NB4 (cell line): ENCODE measurements around the gene BMP7.
A peak's percentile ranks its signal among the peaks of the same experiment; 100 is the strongest.

Source experiments
- DNase-seq: peaks from one replicate; pipeline ENCODE4 v3.0.0; 2010; ENCODE audit warnings: low read depth
- H3K4me3 ChIP-seq: one replicate; pipeline ENCODE4 v1.5.1; 2011; ENCODE audit warnings: mild to moderate bottlenecking, low read depth, low read length, moderate library complexity
- CTCF ChIP-seq: IDR thresholded peaks from one replicate; pipeline ENCODE4 v1.5.1; 2012; ENCODE audit warnings: low read depth, low read length
- MYC ChIP-seq: IDR thresholded peaks from 2 replicates; pipeline ENCODE4 v1.6.1; 2011; ENCODE audit warnings: low read depth, low read length
- POLR2A ChIP-seq: IDR thresholded peaks from 2 replicates; pipeline ENCODE4 v1.6.1; 2011; ENCODE audit warnings: mild to moderate bottlenecking; ENCODE audit not compliant: insufficient read length; ENCODE audit errors: extremely low read depth
- TF ChIP-seq, protein P1 (sequence below): IDR thresholded peaks from 2 replicates; pipeline ENCODE4 v1.6.1; 2011; ENCODE audit warnings: low read depth, low read length

BMP7 gene

GRCh38 chr20:57251344-57251743, 15.1 kb downstream of the BMP7 start:
- TF ChIP-seq POLR2A (no peak), MYC (peak; percentile 68), CTCF (no peak)
- TF ChIP-seq, protein P1, sequence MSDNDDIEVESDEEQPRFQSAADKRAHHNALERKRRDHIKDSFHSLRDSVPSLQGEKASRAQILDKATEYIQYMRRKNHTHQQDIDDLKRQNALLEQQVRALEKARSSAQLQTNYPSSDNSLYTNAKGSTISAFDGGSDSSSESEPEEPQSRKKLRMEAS = peak; percentile 61
- DNase-seq = peak; percentile 88
- H3K4me3 ChIP-seq = no peak overlapping the region

DNA sequence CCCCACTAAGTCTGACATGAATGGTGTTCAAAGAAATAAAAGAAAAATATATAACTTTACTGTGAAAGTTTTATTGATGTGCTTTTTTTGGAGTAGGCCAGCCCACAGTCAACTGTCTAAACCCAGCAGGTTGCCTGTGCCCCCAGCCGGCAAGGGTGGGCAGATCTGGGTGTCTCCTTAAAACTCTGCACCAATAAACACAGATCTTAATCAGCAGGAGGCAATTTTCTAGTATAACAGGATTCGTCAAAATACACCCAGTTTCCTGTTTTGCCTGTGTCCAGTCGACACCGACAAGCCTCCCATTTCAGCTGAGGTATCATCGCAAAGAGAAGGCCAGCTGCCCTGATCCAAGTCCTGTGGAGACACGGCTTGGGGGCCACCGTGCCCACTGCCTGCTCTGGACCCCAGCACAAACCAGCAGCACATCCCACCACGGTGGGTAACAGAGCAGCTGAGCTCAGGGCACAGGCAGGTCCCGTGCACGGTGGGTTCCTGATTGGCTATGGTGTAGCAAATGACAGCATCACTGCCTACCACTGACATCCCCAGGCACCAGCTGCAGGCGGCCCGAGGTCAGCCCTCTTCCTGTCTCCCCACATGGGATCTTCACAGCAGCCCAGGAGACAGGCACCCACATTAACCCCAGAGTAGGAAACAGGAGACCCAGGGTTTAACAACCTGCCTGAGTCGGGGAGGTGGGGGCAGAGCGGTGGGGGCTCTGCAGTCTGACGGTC, 15.7 kb downstream of the BMP7 start:
- DNase-seq = peak; percentile 90
- peak overlapping the region; percentile 33 for H3K4me3 ChIP-seq
- TF ChIP-seq CTCF = no peak
- TF ChIP-seq, protein P1 = peak; percentile 65

- TF ChIP-seq MYC (no peak), CTCF (no peak), POLR2A (no peak)
- TF ChIP-seq, protein P1 = no peak
- H3K4me3 ChIP-seq = no peak overlapping the region
- DNase-seq = no peak
These were observed 16.7 kb downstream of the BMP7 start for GRCh38 chr20:57249772-57250171.

GRCh38 chr20:57249073-57249472, 17.4 kb downstream of the BMP7 start:
- DNase-seq = no peak
- TF ChIP-seq, protein P1 = no peak
- TF ChIP-seq MYC (no peak), POLR2A (no peak), CTCF (no peak)
- no peak overlapping the region for H3K4me3 ChIP-seq

DNA sequence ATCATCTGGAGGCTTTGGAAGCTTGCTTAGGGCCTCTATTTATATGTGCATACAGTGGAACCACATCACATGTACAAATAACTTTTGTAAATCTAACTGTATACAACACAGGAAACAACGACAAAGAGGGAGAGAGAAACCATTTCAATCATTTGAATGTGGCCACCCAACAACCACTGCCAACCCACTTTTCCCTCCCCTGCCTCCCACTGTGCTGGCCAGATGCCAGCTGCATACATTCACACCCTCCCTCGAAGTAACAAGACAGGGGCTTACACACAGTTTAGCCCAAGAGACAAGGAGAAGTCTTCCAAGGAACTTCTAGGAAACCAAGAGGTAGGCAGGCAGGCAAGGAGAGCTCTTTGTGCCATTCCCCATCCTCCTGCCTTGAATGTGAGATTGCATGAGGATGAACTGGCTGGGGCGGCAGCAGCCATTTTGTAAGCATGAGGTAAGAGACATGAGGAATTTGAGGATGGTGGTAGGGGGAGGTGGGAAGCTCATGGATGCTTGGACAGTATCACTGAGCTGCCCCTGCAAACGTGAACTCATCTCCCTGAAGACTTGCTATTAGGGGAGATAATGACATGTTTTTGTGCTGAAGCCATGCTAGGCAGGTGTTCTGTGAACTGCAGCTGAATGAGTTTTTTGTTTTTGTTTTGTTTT, 18.2 kb downstream of the BMP7 start:
- TF ChIP-seq POLR2A (no peak), CTCF (no peak), MYC (no peak)
- TF ChIP-seq, protein P1 = no peak
- DNase-seq = no peak
- H3K4me3 ChIP-seq = no peak overlapping the region
